Measurements from ENCODE around the gene EIF4E1B.

GRCh38 chr5:176680226-176680563 is 49.7 kb downstream of the EIF4E1B start:
- TF ChIP-seq, protein P1, sequence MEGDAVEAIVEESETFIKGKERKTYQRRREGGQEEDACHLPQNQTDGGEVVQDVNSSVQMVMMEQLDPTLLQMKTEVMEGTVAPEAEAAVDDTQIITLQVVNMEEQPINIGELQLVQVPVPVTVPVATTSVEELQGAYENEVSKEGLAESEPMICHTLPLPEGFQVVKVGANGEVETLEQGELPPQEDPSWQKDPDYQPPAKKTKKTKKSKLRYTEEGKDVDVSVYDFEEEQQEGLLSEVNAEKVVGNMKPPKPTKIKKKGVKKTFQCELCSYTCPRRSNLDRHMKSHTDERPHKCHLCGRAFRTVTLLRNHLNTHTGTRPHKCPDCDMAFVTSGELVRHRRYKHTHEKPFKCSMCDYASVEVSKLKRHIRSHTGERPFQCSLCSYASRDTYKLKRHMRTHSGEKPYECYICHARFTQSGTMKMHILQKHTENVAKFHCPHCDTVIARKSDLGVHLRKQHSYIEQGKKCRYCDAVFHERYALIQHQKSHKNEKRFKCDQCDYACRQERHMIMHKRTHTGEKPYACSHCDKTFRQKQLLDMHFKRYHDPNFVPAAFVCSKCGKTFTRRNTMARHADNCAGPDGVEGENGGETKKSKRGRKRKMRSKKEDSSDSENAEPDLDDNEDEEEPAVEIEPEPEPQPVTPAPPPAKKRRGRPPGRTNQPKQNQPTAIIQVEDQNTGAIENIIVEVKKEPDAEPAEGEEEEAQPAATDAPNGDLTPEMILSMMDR (IDR thresholded peaks at IDR 0.05): no peak
- TF ChIP-seq EP300 (IDR thresholded peaks at IDR 0.05): no peak

Measured in tibial nerve (tissue), 4 donors.